ENCODE data around the gene TIMELESS.

The TIMELESS gene

DNA sequence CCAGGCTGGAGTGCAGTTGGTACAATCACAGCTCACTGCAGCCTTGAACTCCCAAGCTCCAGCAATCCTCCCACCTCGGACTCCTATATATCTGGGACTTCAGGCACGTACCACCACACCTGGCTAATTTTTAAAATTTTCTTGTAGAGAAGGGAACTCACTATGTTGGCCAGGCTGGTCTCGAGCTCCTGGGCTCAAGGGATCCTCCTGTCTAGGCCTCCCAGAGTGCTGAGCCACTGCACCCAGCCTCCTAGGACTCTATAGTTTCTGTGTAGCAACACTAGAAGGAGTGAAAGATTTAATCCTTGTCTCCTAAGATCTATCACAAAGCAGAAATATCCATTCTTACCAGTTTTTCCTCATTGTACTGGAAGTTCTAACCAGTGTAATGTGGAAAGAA lies 82.3 kb downstream of the TIMELESS start:
- H3K9me3 ChIP-seq (replicated peaks; ENCODE audit: insufficient read depth, low read length), result no peaks in the 10 kb centered on the region
- no peak for TF ChIP-seq EZH2 (optimal IDR thresholded peaks at IDR 0.05; ENCODE audit: low read depth, low read length)
- TF ChIP-seq EZH2phosphoT487 (IDR thresholded peaks at IDR 0.05; ENCODE audit: low read length), result no peak
- no peak for TF ChIP-seq CTCF (IDR thresholded peaks at IDR 0.05; ENCODE audit: low read length)
- H3K4me1 ChIP-seq (ENCODE audit: low read length), result no peaks in the 10 kb centered on the region
- H3K4me2 ChIP-seq (ENCODE audit: low read depth, low read length), result no peak overlapping the region
- H4K20me1 ChIP-seq (ENCODE audit: insufficient read depth, low read length), result no peaks in the 10 kb centered on the region
- no peak for DNase-seq
- no peaks in the 10 kb centered on the region for H3K9me2 ChIP-seq (replicated peaks; ENCODE audit: insufficient read depth, low read length)
- no peak overlapping the region for H3K9ac ChIP-seq (ENCODE audit: low read length)
- no peak overlapping the region for H3K27ac ChIP-seq (ENCODE audit: low read length)
- H3K36me3 ChIP-seq (replicated peaks; ENCODE audit: insufficient read depth, low read length), result no peaks in the 10 kb centered on the region
- no peaks in the 10 kb centered on the region for H3K79me2 ChIP-seq (ENCODE audit: low read length)
- no peaks in the 10 kb centered on the region for H3F3A ChIP-seq (ENCODE audit: insufficient read depth, low read length)
- no peaks in the 10 kb centered on the region for H3K27me3 ChIP-seq (replicated peaks; ENCODE audit: insufficient read depth, low read length)
- no peak overlapping the region for H2AFZ ChIP-seq (ENCODE audit: low read length)
- no peak overlapping the region for H3K4me3 ChIP-seq (ENCODE audit: low read length)
